Measurements from ENCODE around the gene PTGFRN. TPM values are rescaled to one million over a fixed set of nuclear protein-coding genes. Genes with fewer than 3 reads are reported as not detected.

PTGFRN gene
- total and polyA plus RNA-seq, 2 of the 13 experiments (the other 11 are each of a cell fraction or from before 2014, with no cell fraction given), result 3.3 to 11.3 TPM

- Histone ChIP-seq H3K27ac (ENCODE audit: extremely low read length, insufficient read depth, low read length) (no peak overlapping the region), H2AFZ (ENCODE audit: low read length) (no peak overlapping the region), H3K4me1 (ENCODE audit: insufficient read depth, low read length) (no peaks in the 10 kb centered on the region), H3K4me3 (replicated peaks in 1 of 3; ENCODE audit: insufficient read depth in 1 of 3, low read depth in 2 of 3, low read length in 3 of 3) (no peak overlapping the region), H3K4me2 (ENCODE audit: low read depth, low read length) (no peak overlapping the region), H4K20me1 (ENCODE audit: insufficient read depth, low read length) (no peaks in the 10 kb centered on the region), H3K27me3 (ENCODE audit: control insufficient read depth in 1 of 2, insufficient read depth in 2 of 2, low read length in 2 of 2) (no peaks in the 10 kb centered on the region), H3K79me2 (ENCODE audit: insufficient read depth, low read length) (no peaks in the 10 kb centered on the region), H3K36me3 (replicated peaks in 1 of 2; ENCODE audit: control insufficient read depth in 1 of 2, insufficient read depth in 2 of 2, low read length in 2 of 2) (no peaks in the 10 kb centered on the region; a peak in 1 of 5 replicates), H3K9ac (ENCODE audit: insufficient read depth, low read depth, low read length) (no peak overlapping the region), H3K9me3 (ENCODE audit: low read length) (no peaks in the 10 kb centered on the region)
- CTCF ChIA-PET (ENCODE audit: low intra/inter-chr PET ratio, low total read pairs), result no interaction called here
- FAIRE-seq, result no peak
- no TSS peak for BruUV-seq (replicated peaks)
- 66% methylated on average over 13 of the region's 13 CpGs for WGBS (ENCODE audit: low lambda C conversion rate)
- no peak for DNase-seq (ENCODE audit: low spot score)
- in situ Hi-C loops (cut with HindIII; ENCODE audit: extremely low pct_ligation_motif_present, low pct_unique_long_range_greater_than_20kb) (no loop called here), intact Hi-C loops (cut with micrococcal nuclease; ENCODE audit: unreplicated experiment) (no loop called here)
- no peak for ATAC-seq
- POLR2A ChIA-PET, result no interaction called here
- TF ChIP-seq ZNF772 (CRISPR knock-in tag; IDR thresholded peaks at IDR 0.05) (no peak), AKNA (CRISPR knock-in tag; IDR thresholded peaks at IDR 0.05; ENCODE audit: borderline replicate concordance) (no peak), AHDC1 (CRISPR knock-in tag; IDR thresholded peaks at IDR 0.05; ENCODE audit: borderline replicate concordance) (no peak), ZNF253 (CRISPR knock-in tag; IDR thresholded peaks at IDR 0.05; ENCODE audit: borderline replicate concordance) (no peak), GABPA (IDR thresholded peaks at IDR 0.05; ENCODE audit: low read depth, low read length) (no peak), GABPA (CRISPR knock-in tag; IDR thresholded peaks at IDR 0.05; ENCODE audit: low read depth) (no peak), HIC2 (CRISPR knock-in tag; IDR thresholded peaks at IDR 0.05; ENCODE audit: low read depth) (no peak), THRA (CRISPR knock-in tag; IDR thresholded peaks at IDR 0.05; ENCODE audit: borderline replicate concordance) (no peak)
These were observed 40.9 kb downstream of the PTGFRN start for GRCh38 chr1:116950517-116951199.

Measured in HepG2 (cell line).